HG03175 (cell line): ENCODE measurements around the gene FBN1.

ENCODE experiments used
- ATAC-seq: cut with Tn5 transposase; IDR thresholded peaks from one replicate; pipeline ENCODE4 v1.9.1; 2021; ENCODE audit warnings: mild to moderate bottlenecking, moderate library complexity; ENCODE audit not compliant: unreplicated experiment

The FBN1 gene

GRCh38 chr15:48475600-48476395 is 169.7 kb downstream of the FBN1 start:
- no peak for ATAC-seq

- ATAC-seq, result no peak
Observed at GRCh38 chr15:48473667-48474066, 171.8 kb downstream of the FBN1 start.

- ATAC-seq, result no peak
Observed at GRCh38 chr15:48472756-48473155, 172.8 kb downstream of the FBN1 start.

- ATAC-seq, result no peak
Observed at GRCh38 chr15:48471073-48471472, 174.4 kb downstream of the FBN1 start.

GRCh38 chr15:48470096-48470495 is 175.4 kb downstream of the FBN1 start:
- ATAC-seq, result no peak

- ATAC-seq, result no peak
Observed at GRCh38 chr15:48469681-48470080, 175.8 kb downstream of the FBN1 start.

GRCh38 chr15:48469271-48469670 is 176.2 kb downstream of the FBN1 start:
- no peak for ATAC-seq

GRCh38 chr15:48467801-48468200 is 177.7 kb downstream of the FBN1 start:
- ATAC-seq, result no peak

GRCh38 chr15:48466820-48467219 is 178.7 kb downstream of the FBN1 start:
- ATAC-seq, result no peak

- ATAC-seq, result no peak
Observed at GRCh38 chr15:48466079-48466478, 179.4 kb downstream of the FBN1 start.

- ATAC-seq, result no peak
Observed at GRCh38 chr15:48465410-48465809, 180.1 kb downstream of the FBN1 start.

- no peak for ATAC-seq
Observed at GRCh38 chr15:48463366-48463880, 182.1 kb downstream of the FBN1 start.

GRCh38 chr15:48462688-48463087 is 182.8 kb downstream of the FBN1 start:
- no peak for ATAC-seq

- ATAC-seq, result no peak
Observed at GRCh38 chr15:48459571-48460442, 185.7 kb downstream of the FBN1 start.

- ATAC-seq, result no peak
Observed at GRCh38 chr15:48458876-48459275, 186.6 kb downstream of the FBN1 start.

- no peak for ATAC-seq
Observed at GRCh38 chr15:48456134-48456533, 189.4 kb downstream of the FBN1 start.

- ATAC-seq, result no peak
Observed at GRCh38 chr15:48451736-48452135, 193.8 kb downstream of the FBN1 start.

- ATAC-seq, result no peak
Observed at GRCh38 chr15:48451241-48451640, 194.3 kb downstream of the FBN1 start.

GRCh38 chr15:48449734-48450133 is 195.8 kb downstream of the FBN1 start:
- no peak for ATAC-seq

GRCh38 chr15:48447657-48448056 is 197.9 kb downstream of the FBN1 start:
- ATAC-seq, result no peak

GRCh38 chr15:48447058-48447457 is 198.5 kb downstream of the FBN1 start:
- ATAC-seq, result no peak

- no peak for ATAC-seq
Observed at GRCh38 chr15:48442011-48442410, 203.5 kb downstream of the FBN1 start.
